ENCODE results near the gene PTGR1. TPM values are rescaled to one million over a fixed set of nuclear protein-coding genes. Genes with fewer than 3 reads are reported as not detected.
A peak's percentile ranks its signal among the peaks of the same experiment; 100 is the strongest.

Gene PTGR1
- total RNA-seq, 1 experiment from 2014 or later = 20.9 TPM

GRCh38 chr9:111603041-111603440 is 3.6 kb upstream of the PTGR1 start:
- intact Hi-C loops (cut with micrococcal nuclease; ENCODE audit: unreplicated experiment) = no loop called here

GRCh38 chr9:111601237-111602018 is 2.0 kb upstream of the PTGR1 start:
- intact Hi-C loops (cut with micrococcal nuclease; ENCODE audit: unreplicated experiment) = no loop called here
- no peaks in the 10 kb centered on the region for H3K4me1 ChIP-seq (ENCODE audit: insufficient read depth, low read length, poor library complexity, severe bottlenecking)
- TF ChIP-seq EZH2 (IDR thresholded peaks at IDR 0.05; ENCODE audit: borderline replicate concordance, low read depth, low read length, poor library complexity, severe bottlenecking) (no peak), CTCF (conservative IDR thresholded peaks at IDR 0.05; ENCODE audit: low read depth, low read length) (no peak)
- ChIA-PET POLR2A (ENCODE audit: low non-redundant PET) (no interaction called here), CTCF (no interaction called here)
- no peak for DNase-seq (ENCODE audit: low spot score)
- no peaks in the 10 kb centered on the region for H3K36me3 ChIP-seq (ENCODE audit: insufficient read depth, low read length, poor library complexity, severe bottlenecking)
- H3K9me3 ChIP-seq (ENCODE audit: low read depth, low read length, poor library complexity, severe bottlenecking) = no peaks in the 10 kb centered on the region
- H3K27me3 ChIP-seq (replicated peaks; ENCODE audit: insufficient read depth, low read depth, low read length, poor library complexity) = no peaks in the 10 kb centered on the region
- no TSS peak for BruUV-seq (replicated peaks)
- no peak overlapping the region for H3K4me3 ChIP-seq (ENCODE audit: low read depth, low read length, poor library complexity, severe bottlenecking)
- no peak overlapping the region for H3K27ac ChIP-seq (ENCODE audit: low read depth, low read length, poor library complexity, severe bottlenecking)

More at GRCh38 chr9:111603041-111603440, 3.6 kb upstream of the PTGR1 start:
- Histone ChIP-seq H3K4me3 (ENCODE audit: low read depth, low read length, poor library complexity, severe bottlenecking) (no peak overlapping the region), H3K27me3 (replicated peaks; ENCODE audit: insufficient read depth, low read depth, low read length, poor library complexity) (no peaks in the 10 kb centered on the region), H3K4me1 (ENCODE audit: insufficient read depth, low read length, poor library complexity, severe bottlenecking) (no peaks in the 10 kb centered on the region), H3K27ac (ENCODE audit: low read depth, low read length, poor library complexity, severe bottlenecking) (no peak overlapping the region), H3K36me3 (ENCODE audit: insufficient read depth, low read length, poor library complexity, severe bottlenecking) (no peaks in the 10 kb centered on the region), H3K9me3 (ENCODE audit: low read depth, low read length, poor library complexity, severe bottlenecking) (no peaks in the 10 kb centered on the region)
- no peak for DNase-seq (ENCODE audit: low spot score)
- CTCF ChIA-PET = no interaction called here
- POLR2A ChIA-PET (ENCODE audit: low non-redundant PET) = no interaction called here
- BruUV-seq (replicated peaks) = no TSS peak
- TF ChIP-seq EZH2 (IDR thresholded peaks at IDR 0.05; ENCODE audit: borderline replicate concordance, low read depth, low read length, poor library complexity, severe bottlenecking) (no peak), CTCF (conservative IDR thresholded peaks at IDR 0.05; ENCODE audit: low read depth, low read length) (no peak)

- no peaks in the 10 kb centered on the region for H3K27me3 ChIP-seq (replicated peaks; ENCODE audit: insufficient read depth, low read depth, low read length, poor library complexity)
- BruUV-seq (replicated peaks) = no TSS peak
- no peak overlapping the region for H3K27ac ChIP-seq (ENCODE audit: low read depth, low read length, poor library complexity, severe bottlenecking)
- ChIA-PET CTCF (interaction anchor here (0.6 kb wide), 1 partner anchor 564 kb away, joined by 4 read pairs; no protein-coding TSS in a partner anchor), POLR2A (ENCODE audit: low non-redundant PET) (no interaction called here)
- H3K4me3 ChIP-seq (ENCODE audit: low read depth, low read length, poor library complexity, severe bottlenecking) = peak overlapping the region; percentile 66
- TF ChIP-seq EZH2 (IDR thresholded peaks at IDR 0.05; ENCODE audit: borderline replicate concordance, low read depth, low read length, poor library complexity, severe bottlenecking) = no peak
- intact Hi-C loops (cut with micrococcal nuclease; ENCODE audit: unreplicated experiment) = loop anchor here (2.0 to 10.0 kb wide), 4 partner anchors 31 to 475 kb away; partner anchors contain the start of gene DNAJC25
- no peaks in the 10 kb centered on the region for H3K4me1 ChIP-seq (ENCODE audit: insufficient read depth, low read length, poor library complexity, severe bottlenecking)
- no peaks in the 10 kb centered on the region for H3K9me3 ChIP-seq (ENCODE audit: low read depth, low read length, poor library complexity, severe bottlenecking)
- H3K36me3 ChIP-seq (ENCODE audit: insufficient read depth, low read length, poor library complexity, severe bottlenecking) = no peaks in the 10 kb centered on the region
- DNase-seq (ENCODE audit: low spot score) = no peak
Observed at GRCh38 chr9:111599955-111600343, 502 bp upstream of the PTGR1 start.

All from A673 (cell line).